ENCODE measurements around the gene KRTAP20-4. TPM values are rescaled to one million over a fixed set of nuclear protein-coding genes. Genes with fewer than 3 reads are reported as not detected.

KRTAP20-4 gene
- total RNA-seq (2022; extraction: Qiagen RNA extraction) = not detected in 5 replicates

DNA sequence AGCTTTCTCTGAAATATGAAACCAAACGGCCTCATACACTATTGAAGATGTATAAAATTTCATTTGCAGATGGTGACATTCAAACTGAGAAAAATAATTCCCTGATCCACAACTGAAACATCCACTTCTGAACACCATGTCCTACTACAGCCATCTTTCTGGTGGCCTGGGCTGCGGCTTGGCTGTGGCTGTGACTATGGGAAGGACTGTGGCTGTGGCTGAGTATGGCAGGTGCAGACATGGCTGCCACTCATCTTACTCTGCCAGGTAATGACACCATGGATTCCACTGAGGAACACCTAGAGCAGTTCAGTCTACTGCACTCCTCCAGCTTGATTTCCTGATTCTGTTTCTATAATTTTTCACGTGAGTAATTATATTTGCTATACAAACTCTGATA, at the start of gene KRTAP20-4:
Gene KRTAP20-4, plus strand, starts transcription at position 106 of the 400 bp plus-strand sequence.

DNA sequence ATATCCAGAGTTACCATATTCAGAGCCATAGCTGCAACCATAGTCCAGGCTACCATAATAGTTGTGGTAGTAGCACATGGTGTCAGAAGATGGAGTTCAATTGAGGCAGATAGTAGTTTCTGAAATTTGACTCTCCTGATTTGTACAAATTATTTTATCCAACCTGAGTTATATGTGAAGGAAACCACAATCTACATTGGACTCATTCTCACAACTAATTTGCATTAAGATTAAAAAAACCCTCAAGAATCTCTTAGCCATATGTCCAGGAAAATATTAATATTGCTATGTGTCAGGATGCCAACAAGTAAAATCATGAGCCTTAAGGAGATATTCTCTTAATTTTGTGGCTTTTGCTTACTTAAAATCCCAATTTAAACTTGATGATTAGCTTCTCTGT, 30.1 kb upstream of the KRTAP20-4 start, which contains the start of gene KRTAP22-2:
Gene KRTAP22-2, minus strand, starts transcription at position 101 of the 400 bp plus-strand sequence.

DNA sequence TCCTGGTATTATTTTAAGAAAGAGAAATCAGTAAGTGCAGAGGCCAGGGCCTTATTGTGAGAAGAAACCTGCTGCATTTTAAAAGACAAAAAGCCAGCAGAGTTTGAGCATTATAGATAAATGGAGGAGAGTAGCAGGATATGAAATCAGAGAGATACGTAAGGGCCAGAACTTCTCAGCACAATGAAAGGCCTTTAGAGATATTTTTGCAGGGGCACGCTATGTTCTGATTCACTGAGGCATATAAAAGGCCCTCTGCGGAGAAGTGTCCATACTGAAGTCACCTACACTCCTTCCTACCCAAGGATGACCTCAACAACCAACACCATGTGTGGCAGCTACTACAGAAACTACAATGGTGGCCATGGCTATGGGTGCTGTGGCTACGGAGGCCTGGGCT, 28.3 kb upstream of the KRTAP20-4 start, which contains the start of gene KRTAP6-3:
Gene KRTAP6-3, plus strand, starts transcription at position 301 of the 400 bp plus-strand sequence. Its CDS starts 6 bp downstream, at position 307.

DNA sequence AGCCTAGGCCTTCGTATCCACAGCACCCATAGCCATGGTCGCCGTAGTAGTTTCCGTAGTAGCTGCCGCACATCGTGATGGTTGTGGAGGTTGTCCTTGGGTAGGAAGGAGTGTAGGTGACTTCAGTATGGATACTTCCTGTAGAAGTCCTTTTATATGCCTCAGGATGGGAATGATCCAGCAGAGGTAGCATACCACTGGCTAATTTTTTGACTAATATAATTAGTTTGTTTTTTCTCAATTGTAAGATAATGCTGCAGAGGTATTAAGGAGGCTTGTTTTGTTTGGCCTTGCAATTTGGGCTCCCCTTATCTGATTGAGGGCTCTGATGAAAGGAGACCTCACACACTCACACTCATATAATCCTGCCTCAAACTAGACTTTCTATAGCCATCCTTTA, 21.6 kb upstream of the KRTAP20-4 start, which contains the start of gene KRTAP6-2:
Gene KRTAP6-2, minus strand, starts transcription at position 101 of the 400 bp plus-strand sequence. Its CDS starts 28 bp downstream, at position 73.

GRCh38 chr21:30600787-30601186, 19.6 kb upstream of the KRTAP20-4 start, which contains the start of gene KRTAP22-1:
KRTAP22-1 (plus strand) TSS chr21:30601087.

DNA sequence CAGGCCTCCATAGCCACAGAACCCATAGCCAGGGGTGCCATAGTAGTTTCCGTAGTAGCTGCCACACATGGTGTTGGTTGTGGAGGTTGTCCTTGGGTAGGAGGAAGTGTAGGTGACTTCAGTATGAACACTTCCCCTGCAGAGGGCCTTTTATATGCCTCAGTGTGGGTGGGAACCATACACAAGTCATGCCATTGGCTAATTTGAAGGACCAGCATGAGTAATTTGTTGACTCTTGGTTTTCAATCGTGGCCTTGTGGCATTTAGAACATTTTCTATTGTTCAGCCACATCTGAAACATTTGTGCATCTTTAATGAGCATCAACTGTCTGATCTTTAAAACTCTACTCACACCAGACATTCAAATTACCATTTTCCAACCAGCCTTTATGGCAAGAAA, 6.6 kb upstream of the KRTAP20-4 start, which contains the start of gene KRTAP6-1:
Gene KRTAP6-1, minus strand, starts transcription at position 95 of the 400 bp plus-strand sequence. Its CDS starts 26 bp downstream, at position 69.

GRCh38 chr21:30616125-30616524, 4.3 kb upstream of the KRTAP20-4 start, which contains the start of gene KRTAP20-1:
KRTAP20-1 (plus strand) TSS chr21:30616425; CDS start chr21:30616455, 30 bp downstream.

GRCh38 chr21:30634906-30635305, 14.5 kb downstream of the KRTAP20-4 start, which contains the start of gene KRTAP20-2:
KRTAP20-2 (plus strand) TSS chr21:30635206; CDS start chr21:30635264, 58 bp downstream.

GRCh38 chr21:30642564-30642963, 22.1 kb downstream of the KRTAP20-4 start, which contains the start of gene KRTAP20-3:
KRTAP20-3 (plus strand) TSS chr21:30642864.

Other genes with a start within 250 kb of the KRTAP20-4 start
- gene KRTAP13-2, start 248.4 kb upstream of the KRTAP20-4 start, total RNA-seq (2022; extraction: Qiagen RNA extraction) = not detected in 5 replicates
- gene KRTAP13-1, start 224.6 kb upstream of the KRTAP20-4 start, total RNA-seq (2022; extraction: Qiagen RNA extraction) = not detected in 5 replicates
- not detected in 5 replicates for gene KRTAP13-3, start 194.7 kb upstream of the KRTAP20-4 start, total RNA-seq (2022; extraction: Qiagen RNA extraction)
- gene KRTAP13-4, start 190.4 kb upstream of the KRTAP20-4 start, total RNA-seq (2022; extraction: Qiagen RNA extraction) = not detected in 5 replicates
- not detected in 5 replicates for gene KRTAP15-1, start 180.4 kb upstream of the KRTAP20-4 start, total RNA-seq (2022; extraction: Qiagen RNA extraction)
- not detected in 5 replicates for gene KRTAP19-1, start 140.3 kb upstream of the KRTAP20-4 start, total RNA-seq (2022; extraction: Qiagen RNA extraction)
- gene KRTAP19-2, start 133.2 kb upstream of the KRTAP20-4 start, total RNA-seq (2022; extraction: Qiagen RNA extraction) = not detected in 5 replicates
- not detected in 5 replicates for gene KRTAP19-3, start 128.6 kb upstream of the KRTAP20-4 start, total RNA-seq (2022; extraction: Qiagen RNA extraction)
- gene KRTAP19-4, start 123.5 kb upstream of the KRTAP20-4 start, total RNA-seq (2022; extraction: Qiagen RNA extraction) = not detected in 5 replicates
- not detected in 5 replicates for gene KRTAP19-5, start 118.5 kb upstream of the KRTAP20-4 start, total RNA-seq (2022; extraction: Qiagen RNA extraction)
- gene KRTAP19-6, start 78.8 kb upstream of the KRTAP20-4 start, total RNA-seq (2022; extraction: Qiagen RNA extraction) = not detected in 5 replicates
- gene KRTAP19-7, start 59.3 kb upstream of the KRTAP20-4 start, total RNA-seq (2022; extraction: Qiagen RNA extraction) = not detected in 5 replicates
- gene KRTAP22-2, start 30.2 kb upstream of the KRTAP20-4 start, total RNA-seq (2022; extraction: Qiagen RNA extraction) = not detected in 5 replicates
- not detected in 5 replicates for gene KRTAP6-3, start 28.2 kb upstream of the KRTAP20-4 start, total RNA-seq (2022; extraction: Qiagen RNA extraction)
- not detected in 5 replicates for gene KRTAP6-2, start 21.7 kb upstream of the KRTAP20-4 start, total RNA-seq (2022; extraction: Qiagen RNA extraction)
- gene KRTAP22-1, start 19.5 kb upstream of the KRTAP20-4 start, total RNA-seq (2022; extraction: Qiagen RNA extraction) = not detected in 5 replicates
- not detected in 5 replicates for gene KRTAP6-1, start 6.7 kb upstream of the KRTAP20-4 start, total RNA-seq (2022; extraction: Qiagen RNA extraction)
- not detected in 5 replicates for gene KRTAP20-1, start 4.2 kb upstream of the KRTAP20-4 start, total RNA-seq (2022; extraction: Qiagen RNA extraction)
- gene KRTAP20-2, start 14.6 kb downstream of the KRTAP20-4 start, total RNA-seq (2022; extraction: Qiagen RNA extraction) = not detected in 5 replicates
- not detected in 5 replicates for gene KRTAP20-3, start 22.2 kb downstream of the KRTAP20-4 start, total RNA-seq (2022; extraction: Qiagen RNA extraction)
- gene KRTAP21-3, start 98.2 kb downstream of the KRTAP20-4 start, total RNA-seq (2022; extraction: Qiagen RNA extraction) = not detected in 5 replicates
- gene KRTAP21-2, start 126.6 kb downstream of the KRTAP20-4 start, total RNA-seq (2022; extraction: Qiagen RNA extraction) = not detected in 5 replicates
- gene KRTAP21-1, start 134.8 kb downstream of the KRTAP20-4 start, total RNA-seq (2022; extraction: Qiagen RNA extraction) = not detected in 5 replicates
- gene KRTAP8-1, start 192.6 kb downstream of the KRTAP20-4 start, total RNA-seq (2022; extraction: Qiagen RNA extraction) = not detected in 5 replicates
- not detected in 5 replicates for gene KRTAP7-1, start 209.1 kb downstream of the KRTAP20-4 start, total RNA-seq (2022; extraction: Qiagen RNA extraction)